OCI-LY3 (cell line): ENCODE measurements around the gene AOC1.

Experiments
- EZH2phosphoT487 ChIP-seq: fragments of 200-600 bp; shearing (Covaris generic); IDR thresholded peaks from 2 replicates; pipeline ENCODE4 v1.6.1; 2018; ENCODE audit warnings: antibody characterized with exemption, mixed run types, low read depth
- TF ChIP-seq, protein P1 (sequence below): fragments of 200-600, 300-600 bp; sonication (generic); IDR thresholded peaks from 2 replicates; pipeline ENCODE4 v1.5.1; 2014; ENCODE audit warnings: antibody characterized with exemption, low read length, low read depth

DNA sequence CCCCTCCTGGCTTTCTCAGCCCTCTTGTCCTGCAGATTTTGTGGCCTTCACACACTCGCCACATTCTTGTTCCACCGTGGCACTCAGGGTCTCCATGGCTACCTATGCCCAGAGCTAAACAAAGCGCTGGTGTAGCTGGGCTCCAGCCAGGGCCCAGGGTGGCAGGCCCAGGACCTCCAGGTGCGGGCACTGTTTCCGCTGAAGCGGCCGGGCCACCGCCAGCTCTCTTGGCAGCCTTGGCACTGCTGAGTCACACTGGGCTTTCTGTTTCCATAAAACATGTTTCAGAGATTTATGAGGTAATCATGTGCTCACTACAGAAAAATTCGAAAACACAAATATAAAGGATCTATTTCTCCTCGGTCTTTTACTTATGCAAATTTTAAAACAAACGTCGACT is 51.3 kb downstream of the AOC1 start:
- TF ChIP-seq, protein P1, sequence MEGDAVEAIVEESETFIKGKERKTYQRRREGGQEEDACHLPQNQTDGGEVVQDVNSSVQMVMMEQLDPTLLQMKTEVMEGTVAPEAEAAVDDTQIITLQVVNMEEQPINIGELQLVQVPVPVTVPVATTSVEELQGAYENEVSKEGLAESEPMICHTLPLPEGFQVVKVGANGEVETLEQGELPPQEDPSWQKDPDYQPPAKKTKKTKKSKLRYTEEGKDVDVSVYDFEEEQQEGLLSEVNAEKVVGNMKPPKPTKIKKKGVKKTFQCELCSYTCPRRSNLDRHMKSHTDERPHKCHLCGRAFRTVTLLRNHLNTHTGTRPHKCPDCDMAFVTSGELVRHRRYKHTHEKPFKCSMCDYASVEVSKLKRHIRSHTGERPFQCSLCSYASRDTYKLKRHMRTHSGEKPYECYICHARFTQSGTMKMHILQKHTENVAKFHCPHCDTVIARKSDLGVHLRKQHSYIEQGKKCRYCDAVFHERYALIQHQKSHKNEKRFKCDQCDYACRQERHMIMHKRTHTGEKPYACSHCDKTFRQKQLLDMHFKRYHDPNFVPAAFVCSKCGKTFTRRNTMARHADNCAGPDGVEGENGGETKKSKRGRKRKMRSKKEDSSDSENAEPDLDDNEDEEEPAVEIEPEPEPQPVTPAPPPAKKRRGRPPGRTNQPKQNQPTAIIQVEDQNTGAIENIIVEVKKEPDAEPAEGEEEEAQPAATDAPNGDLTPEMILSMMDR: no peak
- no peak for TF ChIP-seq EZH2phosphoT487
